ENCODE results near the gene TAMALIN. TPM values are rescaled to one million over a fixed set of nuclear protein-coding genes. Genes with fewer than 3 reads are reported as not detected.

Gene TAMALIN
- total RNA-seq, 1 experiment from 2014 or later = not detected

GRCh38 chr12:51986834-51987233 lies 19.9 kb upstream of the TAMALIN start:
- TF ChIP-seq CTCF (IDR thresholded peaks at IDR 0.05; ENCODE audit: unreplicated experiment) = no peak
- intact Hi-C loops (cut with micrococcal nuclease; ENCODE audit: unreplicated experiment) = no loop called here
- H3K36me3 Mint-ChIP-seq (ENCODE audit: insufficient read depth, unreplicated experiment) = no peaks in the 10 kb centered on the region
- DNase-seq = no peak
- no peak overlapping the region for H3K27ac Mint-ChIP-seq (ENCODE audit: unreplicated experiment)
- BruUV-seq (replicated peaks) = no TSS peak
- no peak overlapping the region for H3K4me3 Mint-ChIP-seq (ENCODE audit: low read depth, unreplicated experiment)
- H3K4me1 Mint-ChIP-seq (ENCODE audit: low read depth, unreplicated experiment) = no peaks in the 10 kb centered on the region
- CTCF ChIA-PET = no interaction called here
- H3K27me3 Mint-ChIP-seq (ENCODE audit: unreplicated experiment) = no peaks in the 10 kb centered on the region
- no peaks in the 10 kb centered on the region for H3K9me3 Mint-ChIP-seq (ENCODE audit: low read depth, unreplicated experiment)

- CTCF ChIA-PET = interaction anchor here (1.0 kb wide), 1 partner anchor 33 kb away, joined by 4 read pairs; no protein-coding TSS in a partner anchor
- H3K4me3 Mint-ChIP-seq (ENCODE audit: low read depth, unreplicated experiment) = no peak overlapping the region
- H3K4me1 Mint-ChIP-seq (ENCODE audit: low read depth, unreplicated experiment) = no peaks in the 10 kb centered on the region
- intact Hi-C loops (cut with micrococcal nuclease; ENCODE audit: unreplicated experiment) = no loop called here
- no peak for TF ChIP-seq CTCF (IDR thresholded peaks at IDR 0.05; ENCODE audit: unreplicated experiment)
- H3K9me3 Mint-ChIP-seq (ENCODE audit: low read depth, unreplicated experiment) = no peaks in the 10 kb centered on the region
- H3K27me3 Mint-ChIP-seq (ENCODE audit: unreplicated experiment) = no peaks in the 10 kb centered on the region
- H3K27ac Mint-ChIP-seq (ENCODE audit: unreplicated experiment) = no peak overlapping the region
- H3K36me3 Mint-ChIP-seq (ENCODE audit: insufficient read depth, unreplicated experiment) = peaks cover 4% of the 10 kb centered on the region
- no peak for DNase-seq
- BruUV-seq (replicated peaks) = no TSS peak
These were observed 14.5 kb upstream of the TAMALIN start for GRCh38 chr12:51992246-51992645.

- H3K36me3 Mint-ChIP-seq (ENCODE audit: insufficient read depth, unreplicated experiment) = peaks cover 4% of the 10 kb centered on the region
- CTCF ChIA-PET = no interaction called here
- no peaks in the 10 kb centered on the region for H3K27me3 Mint-ChIP-seq (ENCODE audit: unreplicated experiment)
- no peaks in the 10 kb centered on the region for H3K4me1 Mint-ChIP-seq (ENCODE audit: low read depth, unreplicated experiment)
- no TSS peak for BruUV-seq (replicated peaks)
- TF ChIP-seq CTCF (IDR thresholded peaks at IDR 0.05; ENCODE audit: unreplicated experiment) = no peak
- no peak for DNase-seq
- no peak overlapping the region for H3K4me3 Mint-ChIP-seq (ENCODE audit: low read depth, unreplicated experiment)
- intact Hi-C loops (cut with micrococcal nuclease; ENCODE audit: unreplicated experiment) = no loop called here
- no peaks in the 10 kb centered on the region for H3K9me3 Mint-ChIP-seq (ENCODE audit: low read depth, unreplicated experiment)
- no peak overlapping the region for H3K27ac Mint-ChIP-seq (ENCODE audit: unreplicated experiment)
These were observed 12.3 kb upstream of the TAMALIN start for GRCh38 chr12:51994539-51994820.

GRCh38 chr12:51994959-51995358 lies 11.8 kb upstream of the TAMALIN start:
- Mint-ChIP-seq H3K36me3 (ENCODE audit: insufficient read depth, unreplicated experiment) (peaks cover 4% of the 10 kb centered on the region), H3K27me3 (ENCODE audit: unreplicated experiment) (no peaks in the 10 kb centered on the region), H3K4me1 (ENCODE audit: low read depth, unreplicated experiment) (no peaks in the 10 kb centered on the region), H3K27ac (ENCODE audit: unreplicated experiment) (no peak overlapping the region), H3K4me3 (ENCODE audit: low read depth, unreplicated experiment) (no peak overlapping the region), H3K9me3 (ENCODE audit: low read depth, unreplicated experiment) (no peaks in the 10 kb centered on the region)
- CTCF ChIA-PET = no interaction called here
- TF ChIP-seq CTCF (IDR thresholded peaks at IDR 0.05; ENCODE audit: unreplicated experiment) = no peak
- BruUV-seq (replicated peaks) = no TSS peak
- DNase-seq = no peak
- intact Hi-C loops (cut with micrococcal nuclease; ENCODE audit: unreplicated experiment) = no loop called here

- CTCF ChIA-PET = no interaction called here
- Mint-ChIP-seq H3K4me3 (ENCODE audit: low read depth, unreplicated experiment) (no peak overlapping the region), H3K27ac (ENCODE audit: unreplicated experiment) (no peak overlapping the region), H3K9me3 (ENCODE audit: low read depth, unreplicated experiment) (no peaks in the 10 kb centered on the region), H3K4me1 (ENCODE audit: low read depth, unreplicated experiment) (no peaks in the 10 kb centered on the region), H3K36me3 (ENCODE audit: insufficient read depth, unreplicated experiment) (peaks cover 4% of the 10 kb centered on the region), H3K27me3 (ENCODE audit: unreplicated experiment) (no peaks in the 10 kb centered on the region)
- DNase-seq = no peak
- no TSS peak for BruUV-seq (replicated peaks)
- no peak for TF ChIP-seq CTCF (IDR thresholded peaks at IDR 0.05; ENCODE audit: unreplicated experiment)
- intact Hi-C loops (cut with micrococcal nuclease; ENCODE audit: unreplicated experiment) = no loop called here
These were observed 9.6 kb upstream of the TAMALIN start for GRCh38 chr12:51997136-51997535.
